ENCODE measurements around the gene GPER1. TPM values are rescaled to one million over a fixed set of nuclear protein-coding genes. Genes with fewer than 3 reads are reported as not detected.

Gene GPER1
- total RNA-seq, 1 donor from 2014 or later, result 2.7 TPM

GRCh38 chr7:1061180-1061579, 26.7 kb upstream of the GPER1 start:
- peaks cover 8% of the 10 kb centered on the region for H3K27me3 Mint-ChIP-seq
- H3K4me1 Mint-ChIP-seq, result peaks cover 58% of the 10 kb centered on the region
- ChIA-PET POLR2A (interaction anchor here (0.9 to 7.4 kb wide), 7 partner anchors 17 to 86 kb away, joined by 3 to 148 read pairs (median 7); partner anchors contain the start of genes COX19 and GPR146), CTCF (interaction anchor here (0.9 to 7.7 kb wide), 3 partner anchors 12 to 66 kb away, joined by 3 to 331 read pairs (median 12); partner anchors contain the start of gene GPR146)
- intact Hi-C loops (cut with micrococcal nuclease), result loop anchor here (10.0 kb wide), 1 partner anchor 246 kb away; no protein-coding TSS in a partner anchor
- peaks cover 3% of the 10 kb centered on the region for H3K36me3 Mint-ChIP-seq (ENCODE audit: low read depth)
- no peaks in the 10 kb centered on the region for H3K9me3 Mint-ChIP-seq
- ATAC-seq (ENCODE audit: low read depth) (no peak), DNase-seq (no peak)
- no peak for TF ChIP-seq CTCF (IDR thresholded peaks at IDR 0.05)
- H3K4me3 Mint-ChIP-seq, result peak overlapping the region; percentile 52
- peak overlapping the region; percentile 65 for H3K27ac Mint-ChIP-seq

GRCh38 chr7:1062296-1063294, 25.3 kb upstream of the GPER1 start:
- TF ChIP-seq CTCF (IDR thresholded peaks at IDR 0.05), result no peak
- Mint-ChIP-seq H3K27me3 (peaks cover 8% of the 10 kb centered on the region), H3K4me1 (peaks cover 54% of the 10 kb centered on the region), H3K27ac (peak overlapping the region; percentile 65), H3K4me3 (peak overlapping the region; percentile 52), H3K9me3 (no peaks in the 10 kb centered on the region), H3K36me3 (ENCODE audit: low read depth) (peaks cover 3% of the 10 kb centered on the region)
- DNase-seq, result peak; percentile 54
- ChIA-PET POLR2A (interaction anchor here (0.6 to 7.4 kb wide), 8 partner anchors 18 to 69 kb away, joined by 3 to 148 read pairs (median 4); partner anchors contain the start of gene GPR146), CTCF (interaction anchor here (1.5 to 7.7 kb wide), 2 partner anchors 67 to 113 kb away, joined by 3 to 331 read pairs; no protein-coding TSS in a partner anchor)
- ATAC-seq (ENCODE audit: low read depth), result peak; percentile 76
- intact Hi-C loops (cut with micrococcal nuclease), result loop anchor here (1.0 to 10.0 kb wide), 8 partner anchors 18 to 248 kb away; partner anchors contain the start of gene GPR146

GRCh38 chr7:1063361-1063760, 24.6 kb upstream of the GPER1 start:
- Mint-ChIP-seq H3K27me3 (peaks cover 8% of the 10 kb centered on the region), H3K27ac (peak overlapping the region; percentile 59), H3K4me3 (no peak overlapping the region), H3K36me3 (ENCODE audit: low read depth) (peaks cover 3% of the 10 kb centered on the region), H3K9me3 (no peaks in the 10 kb centered on the region), H3K4me1 (peaks cover 54% of the 10 kb centered on the region)
- no peak for DNase-seq
- CTCF ChIA-PET, result interaction anchor here (7.7 kb wide), 1 partner anchor 68 kb away, joined by 331 read pairs; no protein-coding TSS in a partner anchor
- ATAC-seq (ENCODE audit: low read depth), result no peak
- POLR2A ChIA-PET, result interaction anchor here (3.5 to 7.4 kb wide), 2 partner anchors 38 to 70 kb away, joined by 76 to 148 read pairs; no protein-coding TSS in a partner anchor
- TF ChIP-seq CTCF (IDR thresholded peaks at IDR 0.05), result no peak
- intact Hi-C loops (cut with micrococcal nuclease), result loop anchor here (2.0 to 10.0 kb wide), 4 partner anchors 19 to 249 kb away; partner anchors contain the start of gene GPR146

- TF ChIP-seq CTCF (IDR thresholded peaks at IDR 0.05), result no peak
- ChIA-PET CTCF (interaction anchor here (0.9 to 7.7 kb wide), 11 partner anchors 8 to 110 kb away, joined by 3 to 331 read pairs (median 6); partner anchors contain the start of gene GPR146), POLR2A (interaction anchor here (0.6 to 7.4 kb wide), 6 partner anchors 39 to 89 kb away, joined by 3 to 148 read pairs (median 11); partner anchors contain the start of gene COX19)
- Mint-ChIP-seq H3K4me3 (no peak overlapping the region), H3K4me1 (peaks cover 50% of the 10 kb centered on the region), H3K27me3 (peaks cover 5% of the 10 kb centered on the region), H3K27ac (no peak overlapping the region), H3K36me3 (ENCODE audit: low read depth) (no peaks in the 10 kb centered on the region), H3K9me3 (no peaks in the 10 kb centered on the region)
- no peak for DNase-seq
- ATAC-seq (ENCODE audit: low read depth), result no peak
- intact Hi-C loops (cut with micrococcal nuclease), result loop anchor here (10.0 kb wide), 1 partner anchor 250 kb away; no protein-coding TSS in a partner anchor
These were observed 23.3 kb upstream of the GPER1 start for GRCh38 chr7:1064581-1064980.

All from activated B cell treated with CpG ODN at 0.5 μM for 24 hours (primary cell).